NB4 (cell line): ENCODE measurements around the gene ZBTB20.
A peak's percentile ranks its signal among the peaks of the same experiment; 100 is the strongest.

Experiments
- DNase-seq: peaks from one replicate; pipeline ENCODE4 v3.0.0; 2010; ENCODE audit warnings: low read depth
- H3K4me3 ChIP-seq: one replicate; pipeline ENCODE4 v1.5.1; 2011; ENCODE audit warnings: mild to moderate bottlenecking, low read depth, low read length, moderate library complexity
- MAX ChIP-seq: IDR thresholded peaks from 2 replicates; pipeline ENCODE4 v1.6.1; 2011; ENCODE audit warnings: low read depth, low read length
- MYC ChIP-seq: IDR thresholded peaks from 2 replicates; pipeline ENCODE4 v1.6.1; 2011; ENCODE audit warnings: low read depth, low read length
- POLR2A ChIP-seq: IDR thresholded peaks from 2 replicates; pipeline ENCODE4 v1.6.1; 2011; ENCODE audit warnings: mild to moderate bottlenecking; ENCODE audit not compliant: insufficient read length; ENCODE audit errors: extremely low read depth
- TF ChIP-seq, protein P1 (sequence below): IDR thresholded peaks from one replicate; pipeline ENCODE4 v1.5.1; 2012; ENCODE audit warnings: low read depth, low read length

The ZBTB20 gene

GRCh38 chr3:115040673-115041286 is 106.3 kb downstream of the ZBTB20 start:
- peak; percentile 37 for DNase-seq
- no peak for TF ChIP-seq POLR2A
- TF ChIP-seq, protein P1, sequence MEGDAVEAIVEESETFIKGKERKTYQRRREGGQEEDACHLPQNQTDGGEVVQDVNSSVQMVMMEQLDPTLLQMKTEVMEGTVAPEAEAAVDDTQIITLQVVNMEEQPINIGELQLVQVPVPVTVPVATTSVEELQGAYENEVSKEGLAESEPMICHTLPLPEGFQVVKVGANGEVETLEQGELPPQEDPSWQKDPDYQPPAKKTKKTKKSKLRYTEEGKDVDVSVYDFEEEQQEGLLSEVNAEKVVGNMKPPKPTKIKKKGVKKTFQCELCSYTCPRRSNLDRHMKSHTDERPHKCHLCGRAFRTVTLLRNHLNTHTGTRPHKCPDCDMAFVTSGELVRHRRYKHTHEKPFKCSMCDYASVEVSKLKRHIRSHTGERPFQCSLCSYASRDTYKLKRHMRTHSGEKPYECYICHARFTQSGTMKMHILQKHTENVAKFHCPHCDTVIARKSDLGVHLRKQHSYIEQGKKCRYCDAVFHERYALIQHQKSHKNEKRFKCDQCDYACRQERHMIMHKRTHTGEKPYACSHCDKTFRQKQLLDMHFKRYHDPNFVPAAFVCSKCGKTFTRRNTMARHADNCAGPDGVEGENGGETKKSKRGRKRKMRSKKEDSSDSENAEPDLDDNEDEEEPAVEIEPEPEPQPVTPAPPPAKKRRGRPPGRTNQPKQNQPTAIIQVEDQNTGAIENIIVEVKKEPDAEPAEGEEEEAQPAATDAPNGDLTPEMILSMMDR, result peak; percentile 60
- no peak overlapping the region for H3K4me3 ChIP-seq

DNA sequence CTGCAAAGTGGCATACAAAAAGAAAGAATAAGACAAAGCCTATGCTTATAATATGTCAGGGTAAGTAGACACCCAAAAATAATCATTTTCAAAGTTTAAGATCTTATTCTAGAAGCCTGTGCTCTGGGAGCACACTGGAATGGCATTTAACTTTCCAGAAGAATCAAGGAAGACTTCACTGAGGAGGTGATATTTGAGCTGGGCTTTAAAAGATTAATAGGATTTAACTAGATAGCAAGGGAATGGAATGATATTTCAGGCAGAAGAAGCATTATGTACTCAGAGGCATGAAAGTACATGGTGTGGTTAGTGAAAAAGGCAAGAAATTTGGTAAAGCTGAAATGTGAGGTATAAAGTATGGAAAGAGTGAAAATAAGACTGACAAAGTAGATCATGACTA is 106.8 kb downstream of the ZBTB20 start:
- no peak overlapping the region for H3K4me3 ChIP-seq
- TF ChIP-seq MAX, result no peak
- no peak for TF ChIP-seq POLR2A
- TF ChIP-seq MYC, result no peak
- TF ChIP-seq, protein P1, result no peak
- DNase-seq, result no peak

- H3K4me3 ChIP-seq, result no peak overlapping the region
- no peak for DNase-seq
- TF ChIP-seq MAX (no peak), POLR2A (no peak), MYC (no peak)
- TF ChIP-seq, protein P1, result no peak
Measured at GRCh38 chr3:115038817-115039216, 108.3 kb downstream of the ZBTB20 start.

- H3K4me3 ChIP-seq, result no peak overlapping the region
- no peak for DNase-seq
- TF ChIP-seq, protein P1, result no peak
- TF ChIP-seq MYC, result no peak
- TF ChIP-seq MAX, result no peak
- TF ChIP-seq POLR2A, result no peak
Measured at GRCh38 chr3:115022835-115023398, 124.2 kb downstream of the ZBTB20 start.

- no peak for TF ChIP-seq MAX
- no peak for TF ChIP-seq POLR2A
- TF ChIP-seq, protein P1, result no peak
- no peak for TF ChIP-seq MYC
- no peak overlapping the region for H3K4me3 ChIP-seq
- no peak for DNase-seq
Measured at GRCh38 chr3:115022199-115022598, 124.9 kb downstream of the ZBTB20 start.

DNA sequence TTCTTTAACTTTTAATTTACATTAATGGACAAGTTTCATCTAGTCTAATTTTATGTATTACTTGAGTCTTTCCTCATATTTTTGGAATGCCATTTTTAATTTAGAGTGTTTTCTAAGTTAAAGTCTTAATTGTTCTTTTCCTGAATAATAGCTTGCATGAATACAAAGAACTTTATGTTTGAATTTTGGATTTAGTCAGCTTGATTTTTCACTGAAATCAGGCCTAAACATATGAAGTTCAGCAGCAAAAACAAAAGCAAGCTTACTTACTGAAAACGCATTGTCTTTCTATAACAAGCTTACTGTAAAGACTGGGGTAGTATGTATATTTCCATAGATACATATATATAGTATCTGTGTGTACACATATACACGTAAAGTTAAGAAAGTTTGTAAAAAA is 126.0 kb downstream of the ZBTB20 start:
- no peak for TF ChIP-seq MYC
- TF ChIP-seq, protein P1, result no peak
- TF ChIP-seq MAX, result no peak
- no peak for TF ChIP-seq POLR2A
- no peak for DNase-seq
- no peak overlapping the region for H3K4me3 ChIP-seq
